Measurements from ENCODE around the gene NAA50.

Gene NAA50

DNA sequence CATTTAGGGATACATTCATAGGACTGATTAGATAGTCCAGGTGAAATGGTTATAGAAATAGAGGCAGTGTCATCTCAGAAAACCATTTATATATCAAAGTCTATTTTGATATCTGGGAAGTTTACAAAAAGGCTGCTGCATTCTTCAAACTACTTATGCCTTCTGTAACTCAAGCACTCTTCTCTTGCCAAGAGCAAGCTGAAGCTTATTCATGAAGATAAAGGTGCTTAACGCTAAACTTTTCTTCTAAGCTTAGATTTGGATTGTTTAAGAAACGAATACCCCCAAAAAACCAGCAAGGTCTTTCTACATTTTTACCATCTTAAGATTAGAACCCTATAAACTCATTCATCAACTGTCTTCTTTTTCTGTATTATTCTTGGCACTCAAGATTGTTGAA, 26.3 kb downstream of the NAA50 start:
- no peak for TF ChIP-seq ZFX (IDR thresholded peaks at IDR 0.05)

GRCh38 chr3:113719294-113719693, 26.8 kb downstream of the NAA50 start:
- H3K27ac ChIP-seq, result no peak overlapping the region
- TF ChIP-seq CTCF (conservative IDR thresholded peaks at IDR 0.05) (no peak), ZFX (IDR thresholded peaks at IDR 0.05) (no peak)

More for the DNA sequence above, 26.3 kb downstream of the NAA50 start:
- H3K27ac ChIP-seq, result no peak overlapping the region

DNA sequence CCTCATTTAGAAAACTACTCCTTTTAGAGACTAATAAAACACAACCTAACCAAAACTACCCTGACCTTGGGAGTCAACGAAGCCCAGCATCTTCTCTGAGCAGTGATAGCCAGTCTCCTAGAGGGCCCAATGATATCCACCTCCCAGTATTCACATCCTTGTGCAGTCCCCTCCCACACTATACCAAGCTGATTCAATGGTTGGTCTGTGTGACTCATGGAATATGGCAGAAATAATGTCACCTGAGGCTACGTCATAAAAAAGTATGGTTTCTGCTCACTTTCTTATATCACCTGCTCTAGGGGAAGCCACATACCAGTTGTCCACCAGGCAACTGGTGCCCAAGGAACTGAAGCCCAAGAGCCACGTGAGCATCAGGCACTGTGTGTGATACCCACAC, 28.2 kb downstream of the NAA50 start:
- TF ChIP-seq CTCF (conservative IDR thresholded peaks at IDR 0.05) (no peak), ZFX (IDR thresholded peaks at IDR 0.05) (no peak)
- no peak overlapping the region for H3K27ac ChIP-seq

DNA sequence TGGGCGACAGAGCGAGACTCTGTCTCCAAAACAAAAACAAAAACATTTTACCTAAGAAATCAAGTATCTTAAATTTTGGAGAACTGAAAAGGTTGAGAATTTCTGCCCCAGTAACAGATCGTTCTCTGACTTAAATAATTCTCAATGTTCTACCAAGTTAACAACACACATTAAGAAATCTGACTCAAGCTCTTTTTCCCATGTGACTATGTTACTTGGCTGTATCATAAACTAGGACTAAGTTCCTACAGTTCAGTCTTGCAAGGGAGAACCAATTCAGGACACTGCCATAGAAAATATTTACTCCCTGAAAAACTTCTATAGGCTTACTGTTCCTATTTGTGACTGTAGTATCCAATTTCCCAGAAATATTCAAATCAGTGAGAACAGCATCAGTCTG, 28.7 kb downstream of the NAA50 start:
- TF ChIP-seq CTCF (conservative IDR thresholded peaks at IDR 0.05) (no peak), ZFX (IDR thresholded peaks at IDR 0.05) (no peak)
- H3K27ac ChIP-seq, result no peak overlapping the region

DNA sequence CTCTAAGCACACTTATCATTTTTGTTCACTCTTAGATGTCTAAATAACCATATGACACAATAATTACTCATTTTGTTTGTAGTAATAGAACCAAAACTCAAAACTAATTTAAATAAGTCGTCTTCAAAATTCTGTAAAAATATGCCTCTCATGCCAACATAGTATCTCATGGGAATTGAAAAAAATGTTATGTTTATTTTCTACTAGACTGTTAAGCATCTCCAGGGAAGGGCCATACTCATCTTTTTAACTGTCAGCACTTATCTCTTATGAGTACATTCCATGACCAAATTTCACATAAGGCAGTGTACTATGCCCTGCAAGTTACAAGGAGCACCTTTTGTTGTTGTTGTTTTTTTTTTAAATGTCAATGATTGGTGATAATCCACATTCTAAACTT, 31.3 kb downstream of the NAA50 start:
- no peak overlapping the region for H3K27ac ChIP-seq
- TF ChIP-seq ZFX (IDR thresholded peaks at IDR 0.05) (no peak), CTCF (conservative IDR thresholded peaks at IDR 0.05) (no peak)

- TF ChIP-seq CTCF (conservative IDR thresholded peaks at IDR 0.05), result no peak
- TF ChIP-seq ZFX (IDR thresholded peaks at IDR 0.05), result no peak
- H3K27ac ChIP-seq, result no peak overlapping the region
These were observed 33.9 kb downstream of the NAA50 start for GRCh38 chr3:113712129-113712528.

GRCh38 chr3:113707835-113708234, 38.2 kb downstream of the NAA50 start:
- H3K27ac ChIP-seq, result no peak overlapping the region
- TF ChIP-seq ZFX (IDR thresholded peaks at IDR 0.05), result no peak
- no peak for TF ChIP-seq CTCF (conservative IDR thresholded peaks at IDR 0.05)

GRCh38 chr3:113698956-113699355, 47.1 kb downstream of the NAA50 start:
- no peak overlapping the region for H3K27ac ChIP-seq
- TF ChIP-seq CTCF (conservative IDR thresholded peaks at IDR 0.05) (no peak), ZFX (IDR thresholded peaks at IDR 0.05) (no peak)

Measured in C4-2B (cell line).